AML-193 (cell line): Measurements from ENCODE around the gene MKKS.
"Not testable (repeated sequence)": the region's sequence is repeated elsewhere in the genome, so short reads cannot be mapped to it uniquely, and the experiment has no call there.

Source experiments
- DNase-seq, 2 experiments: peaks; one replicate each; lab custom pipeline; 2025; lab: John Stamatoyannopoulos, UW

Gene MKKS

GRCh38 chr20:10412591-10413408 is 21.2 kb downstream of the MKKS start:
- peak in 1 of 2 experiments; percentile 6 for DNase-seq

- no peak for DNase-seq
Measured at GRCh38 chr20:10411673-10412072, 22.3 kb downstream of the MKKS start.

GRCh38 chr20:10408108-10408813 is 25.8 kb downstream of the MKKS start:
- no peak for DNase-seq

- DNase-seq, result no peak
Measured at GRCh38 chr20:10404959-10405530, 29.0 kb downstream of the MKKS start.

- DNase-seq, result peak; percentile 22 to 45
Measured at GRCh38 chr20:10404023-10404628, 29.9 kb downstream of the MKKS start.

- no peak for DNase-seq
Measured at GRCh38 chr20:10402938-10403608, 30.9 kb downstream of the MKKS start.

GRCh38 chr20:10398834-10399369 is 35.1 kb downstream of the MKKS start:
- DNase-seq, result no peak

GRCh38 chr20:10394752-10395151 is 39.3 kb downstream of the MKKS start:
- DNase-seq, result not testable (repeated sequence)

GRCh38 chr20:10390709-10391108 is 43.3 kb downstream of the MKKS start:
- DNase-seq, result no peak

- no peak for DNase-seq
Measured at GRCh38 chr20:10388597-10388996, 45.4 kb downstream of the MKKS start.

GRCh38 chr20:10387686-10388085 is 46.3 kb downstream of the MKKS start:
- no peak for DNase-seq

- DNase-seq, result no peak
Measured at GRCh38 chr20:10385850-10386544, 48.0 kb downstream of the MKKS start.

- no peak for DNase-seq
Measured at GRCh38 chr20:10381477-10381876, 52.5 kb downstream of the MKKS start.

- DNase-seq, result no peak
Measured at GRCh38 chr20:10379761-10380160, 54.3 kb downstream of the MKKS start.

- DNase-seq, result no peak
Measured at GRCh38 chr20:10376270-10377075, 57.5 kb downstream of the MKKS start.

GRCh38 chr20:10375191-10375590 is 58.8 kb downstream of the MKKS start:
- no peak for DNase-seq

- no peak for DNase-seq
Measured at GRCh38 chr20:10374036-10374435, 60.0 kb downstream of the MKKS start.

- DNase-seq, result no peak
Measured at GRCh38 chr20:10371467-10371866, 62.6 kb downstream of the MKKS start.

GRCh38 chr20:10370091-10370887 is 63.7 kb downstream of the MKKS start:
- no peak for DNase-seq
